ENCODE measurements around the gene GHDC.

DNA sequence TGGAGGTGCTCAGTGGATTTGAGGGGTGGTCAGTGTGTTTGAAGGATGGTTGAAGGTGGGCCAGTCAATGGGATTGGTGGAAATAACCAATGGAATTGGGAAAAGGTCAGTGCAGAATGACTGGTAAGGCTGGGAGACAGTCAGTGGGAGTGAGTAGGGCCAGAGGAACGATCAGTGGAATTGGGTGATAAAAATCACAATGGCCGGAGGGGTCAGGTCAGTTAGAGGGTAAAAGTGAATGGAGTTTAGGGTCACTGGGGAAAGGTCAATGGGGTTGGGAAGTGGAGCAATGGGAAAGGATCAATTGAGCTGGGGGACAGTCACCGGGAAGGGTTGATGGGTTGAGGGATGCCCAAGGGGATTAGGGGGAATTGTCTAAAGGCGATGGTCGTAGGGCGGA, 28.5 kb downstream of the GHDC start:
- TF ChIP-seq CTCF (IDR thresholded peaks at IDR 0.05): no peak
- TF ChIP-seq POLR2AphosphoS5 (IDR thresholded peaks at IDR 0.05): no peak
- no peak for TF ChIP-seq POLR2A (IDR thresholded peaks at IDR 0.05)
